Smooth muscle cell of the brain vasculature (primary cell): ENCODE results near the gene APOL5.
A peak's percentile ranks its signal among the peaks of the same experiment; 100 is the strongest.
"Not testable (repeated sequence)": the region's sequence is repeated elsewhere in the genome, so short reads cannot be mapped to it uniquely, and the experiment has no call there.

Experiments used
- DNase-seq: peaks from one replicate; pipeline ENCODE4 v3.0.0-alpha.2; 2012; ENCODE audit warnings: low read depth, low spot score

APOL5 gene

GRCh38 chr22:35717572-35717971 lies at the start of gene APOL5:
APOL5 (plus strand) TSS chr22:35717872; CDS start chr22:35717872, 0 bp downstream.
- DNase-seq, result no peak

GRCh38 chr22:35674335-35674734 lies 43.3 kb upstream of the APOL5 start:
- DNase-seq, result no peak

GRCh38 chr22:35676065-35676464 lies 41.6 kb upstream of the APOL5 start:
- not testable (repeated sequence) for DNase-seq

GRCh38 chr22:35677460-35678187 lies 40.0 kb upstream of the APOL5 start:
- no peak for DNase-seq

GRCh38 chr22:35678836-35679235 lies 38.8 kb upstream of the APOL5 start:
- DNase-seq, result no peak

- not testable (repeated sequence) for DNase-seq
These were observed 38.2 kb upstream of the APOL5 start for GRCh38 chr22:35679492-35679891.

GRCh38 chr22:35681454-35682052 lies 36.1 kb upstream of the APOL5 start:
- DNase-seq, result no peak

GRCh38 chr22:35683560-35683959 lies 34.1 kb upstream of the APOL5 start:
- DNase-seq, result no peak

GRCh38 chr22:35684270-35684700 lies 33.4 kb upstream of the APOL5 start:
- no peak for DNase-seq

GRCh38 chr22:35684732-35685131 lies 32.9 kb upstream of the APOL5 start:
- no peak for DNase-seq

GRCh38 chr22:35685731-35686130 lies 31.9 kb upstream of the APOL5 start:
- DNase-seq, result no peak

GRCh38 chr22:35686298-35686697 lies 31.4 kb upstream of the APOL5 start:
- no peak for DNase-seq

- no peak for DNase-seq
These were observed 30.2 kb upstream of the APOL5 start for GRCh38 chr22:35687461-35687860.

GRCh38 chr22:35688913-35689675 lies 28.6 kb upstream of the APOL5 start:
- DNase-seq, result no peak

GRCh38 chr22:35690001-35690400 lies 27.7 kb upstream of the APOL5 start:
- no peak for DNase-seq

GRCh38 chr22:35695202-35695601 lies 22.5 kb upstream of the APOL5 start:
- no peak for DNase-seq

- no peak for DNase-seq
These were observed 20.5 kb upstream of the APOL5 start for GRCh38 chr22:35697142-35697541.

GRCh38 chr22:35699852-35700251 lies 17.8 kb upstream of the APOL5 start:
- not testable (repeated sequence) for DNase-seq

- no peak for DNase-seq
These were observed 13.6 kb upstream of the APOL5 start for GRCh38 chr22:35703861-35704584.

- peak; percentile 43 for DNase-seq
These were observed 12.5 kb upstream of the APOL5 start for GRCh38 chr22:35705141-35705540.

- peak; percentile 17 for DNase-seq
These were observed 9.2 kb upstream of the APOL5 start for GRCh38 chr22:35708453-35708852.

- DNase-seq, result no peak
These were observed 8.8 kb upstream of the APOL5 start for GRCh38 chr22:35708917-35709316.
